Panc1 (cell line): ENCODE measurements around the gene ALDH9A1.

Experiments used
- CTCF ChIP-seq: fragments of 450-650 bp; IDR thresholded peaks from 2 replicates; pipeline ENCODE4 v1.5.1; 2017; ENCODE audit warnings: mild to moderate bottlenecking
- POLR2AphosphoS5 ChIP-seq: IDR thresholded peaks from 2 replicates; pipeline ENCODE4 v1.6.1; 2012; ENCODE audit warnings: mild to moderate bottlenecking, low read depth, low read length, moderate library complexity

GRCh38 chr1:165647517-165647916, 50.8 kb downstream of the ALDH9A1 start:
- no peak for TF ChIP-seq CTCF
- no peak for TF ChIP-seq POLR2AphosphoS5
